OCI-LY1 (cell line): ENCODE measurements around the gene PIGH.
A peak's percentile ranks its signal among the peaks of the same experiment; 100 is the strongest.
"Not testable (repeated sequence)": the region's sequence is repeated elsewhere in the genome, so short reads cannot be mapped to it uniquely, and the experiment has no call there.

Experiments used
- H2AFZ ChIP-seq: fragments of 200-600 bp; sonication (generic), shearing (Covaris generic); 2 replicates; pipeline ENCODE4 v1.6.0; 2014; ENCODE audit warnings: antibody characterized with exemption, mild to moderate bottlenecking, low read length
- H3F3A ChIP-seq: fragments of 200-600 bp; sonication (generic), shearing (Covaris generic); 2 replicates; pipeline ENCODE4 v1.6.0; 2014; ENCODE audit warnings: mild to moderate bottlenecking, antibody characterized with exemption, low read length, moderate library complexity; ENCODE audit not compliant: insufficient read depth
- H3K27ac ChIP-seq: fragments of 200-600 bp; sonication (generic); 2 replicates; pipeline ENCODE4 v1.5.1; 2014; ENCODE audit warnings: low read length, mixed run types, mild to moderate bottlenecking, low read depth; ENCODE audit not compliant: poor library complexity, severe bottlenecking
- H3K27me3 ChIP-seq: fragments of 200-600 bp; sonication (generic); 2 replicates; pipeline ENCODE4 v1.6.0; 2014; ENCODE audit warnings: antibody characterized with exemption, mild to moderate bottlenecking, low read length, moderate library complexity; ENCODE audit not compliant: insufficient read depth
- H3K36me3 ChIP-seq: fragments of 200-600 bp; sonication (generic); 2 replicates; pipeline ENCODE4 v1.6.1; 2014; ENCODE audit warnings: mild to moderate bottlenecking, antibody characterized with exemption, low read length, moderate library complexity, mixed read lengths; ENCODE audit not compliant: insufficient read depth
- H3K4me1 ChIP-seq: fragments of 200-600 bp; sonication (generic); 2 replicates; pipeline ENCODE4 v1.5.1; 2014; ENCODE audit warnings: mild to moderate bottlenecking, low read length, moderate library complexity; ENCODE audit not compliant: insufficient read depth, severe bottlenecking
- H3K4me2 ChIP-seq: fragments of 200-600 bp; sonication (generic), shearing (Covaris generic); 2 replicates; pipeline ENCODE4 v1.6.1; 2014; ENCODE audit warnings: low read length
- H3K4me3 ChIP-seq: fragments of 200-600 bp; sonication (generic); 2 replicates; pipeline ENCODE4 v1.5.1; 2014; ENCODE audit warnings: low read length, low read depth, mild to moderate bottlenecking, mixed read lengths; ENCODE audit not compliant: poor library complexity, severe bottlenecking
- H3K79me2 ChIP-seq: fragments of 200-600 bp; shearing (Covaris generic); 2 replicates; pipeline ENCODE4 v1.6.1; 2016; ENCODE audit warnings: mixed run types, low read length, mixed read lengths; ENCODE audit not compliant: insufficient read depth
- H3K9ac ChIP-seq: fragments of 200-600 bp; sonication (generic), shearing (Covaris generic); 2 replicates; pipeline ENCODE4 v1.6.1; 2014; ENCODE audit warnings: mild to moderate bottlenecking, low read length, mixed read lengths
- H3K9me2 ChIP-seq: fragments of 200-600 bp; sonication (generic), shearing (Covaris generic); 2 replicates; pipeline ENCODE4 v1.6.1; 2014; ENCODE audit warnings: low read depth, mild to moderate bottlenecking, low read length, mixed read lengths
- H3K9me3 ChIP-seq: fragments of 200-600 bp; shearing (Covaris generic); 2 replicates; pipeline ENCODE4 v1.6.1; 2014; ENCODE audit warnings: low read length, mixed read lengths
- H4K20me1 ChIP-seq: fragments of 200-600 bp; sonication (generic), shearing (Covaris generic); 2 replicates; pipeline ENCODE4 v1.6.0; 2016; ENCODE audit warnings: mild to moderate bottlenecking, low read length; ENCODE audit not compliant: insufficient read depth
- EZH2 ChIP-seq: fragments of 200-600 bp; sonication (generic), shearing (Covaris generic); IDR thresholded peaks from 2 replicates; pipeline ENCODE4 v1.8.0; 2017; ENCODE audit warnings: borderline replicate concordance, mixed run types, mild to moderate bottlenecking, antibody characterized with exemption, low read length, moderate library complexity, mixed read lengths
- TF ChIP-seq, protein P1 (sequence below): fragments of 200-600 bp; sonication (generic), shearing (Covaris generic); IDR thresholded peaks from 2 replicates; pipeline ENCODE4 v1.5.1; 2017; ENCODE audit warnings: mild to moderate bottlenecking, antibody characterized with exemption, low read length, moderate library complexity, mixed read lengths

PIGH gene

DNA sequence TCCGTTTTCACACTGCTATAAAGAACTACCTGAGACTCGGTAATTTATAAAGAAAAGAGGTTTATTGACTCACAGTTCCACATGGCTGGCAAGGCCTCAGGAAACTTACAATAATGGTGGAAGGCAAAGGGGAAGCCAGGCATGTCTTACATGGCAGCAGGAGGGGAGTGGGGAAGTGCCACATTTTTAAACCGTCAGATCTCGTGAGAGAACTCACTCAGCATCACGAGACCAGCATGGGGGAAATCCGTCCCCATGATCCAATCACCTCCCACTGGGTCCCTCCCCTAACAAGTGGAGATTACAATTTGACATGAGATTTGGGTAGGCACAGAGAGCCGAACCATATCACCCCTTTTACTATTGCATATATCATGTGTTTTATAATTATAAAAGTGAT, 2.0 kb upstream of the PIGH start:
- peaks cover 11% of the 10 kb centered on the region for H3K79me2 ChIP-seq
- H3K9me2 ChIP-seq: no peaks in the 10 kb centered on the region
- no peaks in the 10 kb centered on the region for H3K36me3 ChIP-seq
- H3K27me3 ChIP-seq: no peaks in the 10 kb centered on the region
- 0 out of 2 replicates have a peak, but pooled peaks cover 2% of the 10 kb centered on the region for H3K9me3 ChIP-seq
- peak overlapping the region; percentile 13 for H3K27ac ChIP-seq
- peak overlapping the region; percentile 54; the same call in 1 of the 2 replicates for H3K4me2 ChIP-seq
- peak overlapping the region; percentile 94; the same call in 1 of the 2 replicates for H2AFZ ChIP-seq
- no peaks in the 10 kb centered on the region for H3F3A ChIP-seq
- peaks cover 33% of the 10 kb centered on the region for H3K4me1 ChIP-seq
- H4K20me1 ChIP-seq: no peaks in the 10 kb centered on the region
- TF ChIP-seq, protein P1, sequence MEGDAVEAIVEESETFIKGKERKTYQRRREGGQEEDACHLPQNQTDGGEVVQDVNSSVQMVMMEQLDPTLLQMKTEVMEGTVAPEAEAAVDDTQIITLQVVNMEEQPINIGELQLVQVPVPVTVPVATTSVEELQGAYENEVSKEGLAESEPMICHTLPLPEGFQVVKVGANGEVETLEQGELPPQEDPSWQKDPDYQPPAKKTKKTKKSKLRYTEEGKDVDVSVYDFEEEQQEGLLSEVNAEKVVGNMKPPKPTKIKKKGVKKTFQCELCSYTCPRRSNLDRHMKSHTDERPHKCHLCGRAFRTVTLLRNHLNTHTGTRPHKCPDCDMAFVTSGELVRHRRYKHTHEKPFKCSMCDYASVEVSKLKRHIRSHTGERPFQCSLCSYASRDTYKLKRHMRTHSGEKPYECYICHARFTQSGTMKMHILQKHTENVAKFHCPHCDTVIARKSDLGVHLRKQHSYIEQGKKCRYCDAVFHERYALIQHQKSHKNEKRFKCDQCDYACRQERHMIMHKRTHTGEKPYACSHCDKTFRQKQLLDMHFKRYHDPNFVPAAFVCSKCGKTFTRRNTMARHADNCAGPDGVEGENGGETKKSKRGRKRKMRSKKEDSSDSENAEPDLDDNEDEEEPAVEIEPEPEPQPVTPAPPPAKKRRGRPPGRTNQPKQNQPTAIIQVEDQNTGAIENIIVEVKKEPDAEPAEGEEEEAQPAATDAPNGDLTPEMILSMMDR: no peak
- TF ChIP-seq EZH2: no peak
- no peak overlapping the region for H3K9ac ChIP-seq
- no peak overlapping the region for H3K4me3 ChIP-seq

DNA sequence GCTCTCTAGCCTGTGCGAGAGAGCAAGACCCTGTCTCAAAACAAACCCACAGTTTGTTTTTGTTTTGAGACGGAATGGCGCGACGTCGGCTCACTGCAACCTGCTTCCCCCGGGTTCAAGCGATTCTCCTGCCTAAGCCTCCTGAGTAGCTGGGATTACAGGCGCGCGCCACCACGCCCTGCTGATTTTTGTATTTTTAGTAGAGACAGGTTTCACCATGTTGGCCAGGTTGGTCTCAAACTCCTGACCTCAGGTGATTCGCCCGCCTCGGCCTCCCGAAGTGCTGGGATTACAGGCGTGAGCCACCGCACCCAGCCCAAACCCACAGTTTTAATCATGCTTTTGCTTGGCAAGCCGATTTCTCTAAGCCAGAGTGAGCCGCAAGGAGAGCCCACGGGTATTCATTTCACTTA, 500 bp upstream of the PIGH start:
- Histone ChIP-seq H3K4me3 (peak overlapping the region; percentile 96), H3K79me2 (peaks cover 11% of the 10 kb centered on the region), H3K27ac (peak overlapping the region; percentile 16), H3K4me1 (peaks cover 33% of the 10 kb centered on the region), H3K4me2 (peak overlapping the region; percentile 99)
- H3K36me3 ChIP-seq, H3K9ac ChIP-seq, H3F3A ChIP-seq, H3K27me3 ChIP-seq, H3K9me2 ChIP-seq, H2AFZ ChIP-seq, H3K9me3 ChIP-seq, H4K20me1 ChIP-seq: not testable (repeated sequence)

DNA sequence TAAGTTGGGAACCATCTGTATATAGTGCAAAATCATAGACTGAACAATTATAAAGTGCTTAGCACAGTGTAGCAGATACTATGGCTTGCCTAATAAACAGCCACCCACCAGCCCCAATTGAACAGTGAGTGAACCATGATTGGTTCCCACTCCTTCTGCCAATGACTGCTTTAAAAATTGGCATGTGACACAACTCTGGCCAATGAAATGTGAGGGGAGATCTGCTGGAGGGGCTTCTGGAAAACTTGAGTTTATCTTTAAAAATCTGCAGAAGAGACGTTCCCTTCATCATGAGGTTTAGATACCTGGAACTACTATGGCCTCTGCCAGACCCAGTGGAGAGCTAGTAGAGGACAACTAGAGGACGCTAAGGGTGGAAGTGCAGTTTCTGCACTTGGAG, 4.7 kb downstream of the PIGH start:
- H3K9me3 ChIP-seq: no peaks in the 10 kb centered on the region
- no peak overlapping the region for H3K9ac ChIP-seq
- H3F3A ChIP-seq: no peaks in the 10 kb centered on the region
- no peaks in the 10 kb centered on the region for H3K27me3 ChIP-seq
- peaks cover 11% of the 10 kb centered on the region for H3K79me2 ChIP-seq
- H3K27ac ChIP-seq: no peak overlapping the region
- no peaks in the 10 kb centered on the region for H4K20me1 ChIP-seq
- H3K4me3 ChIP-seq: no peak overlapping the region
- TF ChIP-seq, protein P1: no peak
- TF ChIP-seq EZH2: no peak
- H3K4me1 ChIP-seq: peaks cover 18% of the 10 kb centered on the region
- peaks cover 39% of the 10 kb centered on the region for H3K36me3 ChIP-seq
- H2AFZ ChIP-seq: no peak overlapping the region
- H3K4me2 ChIP-seq: no peak overlapping the region
- no peaks in the 10 kb centered on the region for H3K9me2 ChIP-seq

DNA sequence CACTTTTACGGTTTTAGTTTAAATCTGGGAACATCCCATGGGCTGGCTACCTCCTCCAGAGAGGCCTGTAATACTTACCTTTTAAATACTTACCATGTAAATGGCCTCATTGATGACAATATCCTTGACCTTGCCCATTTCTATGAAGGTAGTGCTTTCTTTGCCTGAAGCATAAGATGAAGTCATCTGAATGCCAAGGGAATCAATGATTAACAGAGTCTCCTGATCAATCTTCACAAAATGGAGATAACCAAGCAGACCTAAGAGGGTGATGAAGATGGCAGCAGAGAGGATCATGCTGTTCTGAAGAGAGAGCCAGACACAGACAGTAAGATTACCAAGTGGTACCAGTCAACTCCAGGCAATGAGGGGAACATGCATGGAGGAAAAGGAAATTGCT, 6.4 kb downstream of the PIGH start:
- not testable (repeated sequence) for H3K79me2 ChIP-seq, H3K9me3 ChIP-seq, H3K27me3 ChIP-seq, H3K9me2 ChIP-seq, H3K4me3 ChIP-seq, H2AFZ ChIP-seq, H3K9ac ChIP-seq, H3K4me1 ChIP-seq, H3K4me2 ChIP-seq, H4K20me1 ChIP-seq, H3K27ac ChIP-seq, H3F3A ChIP-seq
- H3K36me3 ChIP-seq: peaks cover 54% of the 10 kb centered on the region
